Measurements from ENCODE around the gene TRIM71.

TRIM71 gene

DNA sequence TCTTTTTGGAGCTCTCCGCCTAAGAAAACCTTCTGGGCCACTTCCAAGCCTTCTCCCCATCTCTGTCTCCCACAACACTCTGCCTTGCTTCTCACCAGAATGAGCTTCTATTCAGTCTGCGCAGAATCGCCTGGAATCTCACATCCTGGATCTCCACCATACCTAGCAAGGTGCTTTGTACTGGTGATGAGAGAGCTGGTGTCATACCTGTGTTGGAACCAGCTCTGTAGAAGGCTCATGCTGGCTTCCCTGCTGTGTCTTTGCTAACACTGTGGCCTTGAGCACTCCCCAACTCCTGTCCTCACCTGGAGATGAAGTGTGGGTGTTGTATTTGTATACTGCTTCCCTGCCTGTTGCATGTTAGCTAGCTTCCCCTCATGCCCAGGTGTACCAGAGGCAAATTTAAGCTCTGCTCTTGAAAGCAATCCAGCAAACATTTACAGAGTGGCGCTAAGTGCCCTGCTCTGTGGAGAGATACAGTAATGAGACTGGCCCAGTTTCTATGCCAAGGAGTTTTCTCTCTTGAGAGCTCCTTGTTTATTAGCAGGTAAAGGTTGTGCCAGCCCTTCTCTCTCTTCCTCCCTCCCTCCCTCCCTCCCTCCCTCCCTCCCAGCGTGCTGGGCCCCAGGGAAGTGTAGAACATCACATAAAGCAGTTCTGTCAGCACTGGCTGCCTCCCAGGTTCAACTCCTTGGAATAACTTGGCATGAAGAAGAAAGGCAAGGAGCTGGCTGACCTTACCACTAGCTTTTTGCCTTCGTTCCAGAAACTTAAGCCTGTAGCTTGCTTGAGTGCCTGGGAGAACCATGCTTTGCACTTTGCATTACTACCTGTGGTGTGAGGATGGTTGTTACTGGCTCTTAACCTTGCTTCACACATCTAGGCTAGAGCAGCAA lies 54.9 kb downstream of the TRIM71 start:
- TF ChIP-seq ZNF157 (tag by site-specific recombination; IDR thresholded peaks at IDR 0.05) (no peak), ZNF24 (tag by site-specific recombination; IDR thresholded peaks at IDR 0.05) (no peak), ZNF292 (tag by site-specific recombination; IDR thresholded peaks at IDR 0.05; ENCODE audit: borderline replicate concordance, low read depth) (no peak), ZNF184 (tag by site-specific recombination; IDR thresholded peaks at IDR 0.05) (no peak), ZNF354C (tag by site-specific recombination; IDR thresholded peaks at IDR 0.05; ENCODE audit: borderline replicate concordance, low read depth) (no peak), GLI4 (tag by site-specific recombination; IDR thresholded peaks at IDR 0.05) (no peak), ZNF558 (tag by site-specific recombination; IDR thresholded peaks at IDR 0.05) (no peak), ZNF701 (tag by site-specific recombination; IDR thresholded peaks at IDR 0.05) (no peak), ZNF510 (tag by site-specific recombination; IDR thresholded peaks at IDR 0.05; ENCODE audit: insufficient replicate concordance) (no peak), ZNF133 (tag by site-specific recombination; IDR thresholded peaks at IDR 0.05) (no peak), ZNF501 (tag by site-specific recombination; IDR thresholded peaks at IDR 0.05) (no peak), ZNF433 (tag by site-specific recombination; IDR thresholded peaks at IDR 0.05; ENCODE audit: low read depth) (no peak), ZBTB7A (tag by site-specific recombination; IDR thresholded peaks at IDR 0.05; ENCODE audit: low read depth) (no peak), HOXD13 (CRISPR knock-in tag; IDR thresholded peaks at IDR 0.05; ENCODE audit: borderline replicate concordance) (no peak), PRDM1 (tag by site-specific recombination; IDR thresholded peaks at IDR 0.05) (no peak), ZNF239 (tag by site-specific recombination; IDR thresholded peaks at IDR 0.05) (no peak)
- TF ChIP-seq, protein P1, sequence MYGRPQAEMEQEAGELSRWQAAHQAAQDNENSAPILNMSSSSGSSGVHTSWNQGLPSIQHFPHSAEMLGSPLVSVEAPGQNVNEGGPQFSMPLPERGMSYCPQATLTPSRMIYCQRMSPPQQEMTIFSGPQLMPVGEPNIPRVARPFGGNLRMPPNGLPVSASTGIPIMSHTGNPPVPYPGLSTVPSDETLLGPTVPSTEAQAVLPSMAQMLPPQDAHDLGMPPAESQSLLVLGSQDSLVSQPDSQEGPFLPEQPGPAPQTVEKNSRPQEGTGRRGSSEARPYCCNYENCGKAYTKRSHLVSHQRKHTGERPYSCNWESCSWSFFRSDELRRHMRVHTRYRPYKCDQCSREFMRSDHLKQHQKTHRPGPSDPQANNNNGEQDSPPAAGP (tag by site-specific recombination; IDR thresholded peaks at IDR 0.05): no peak
- TF ChIP-seq, protein P2, sequence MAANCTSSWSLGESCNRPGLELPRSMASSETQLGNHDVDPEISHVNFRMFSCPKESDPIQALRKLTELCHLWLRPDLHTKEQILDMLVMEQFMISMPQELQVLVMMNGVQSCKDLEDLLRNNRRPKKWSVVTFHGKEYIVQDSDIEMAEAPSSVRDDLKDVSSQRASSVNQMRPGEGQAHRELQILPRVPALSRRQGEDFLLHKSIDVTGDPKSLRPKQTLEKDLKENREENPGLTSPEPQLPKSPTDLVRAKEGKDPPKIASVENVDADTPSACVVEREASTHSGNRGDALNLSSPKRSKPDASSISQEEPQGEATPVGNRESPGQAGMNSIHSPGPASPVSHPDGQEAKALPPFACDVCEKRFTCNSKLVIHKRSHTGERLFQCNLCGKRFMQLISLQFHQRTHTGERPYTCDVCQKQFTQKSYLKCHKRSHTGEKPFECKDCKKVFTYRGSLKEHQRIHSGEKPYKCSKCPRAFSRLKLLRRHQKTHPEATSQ (tag by site-specific recombination; IDR thresholded peaks at IDR 0.05): no peak
- Histone ChIP-seq H3K36me3 (ENCODE audit: control insufficient read depth in 2 of 2, insufficient read depth in 1 of 2, low read length in 2 of 2) (peaks cover 0 to 14% of the 10 kb centered on the region in 2 experiments; a peak in 1 of 3 replicates), H3K4me3 (ENCODE audit: low read depth, low read length) (no peak overlapping the region), H3K4me1 (ENCODE audit: control insufficient read depth, insufficient read depth, low read length) (no peaks in the 10 kb centered on the region), H3K27ac (ENCODE audit: extremely low read depth, low read depth, low read length) (no peak overlapping the region), H3K9me3 (ENCODE audit: control insufficient read depth, insufficient read depth, low read depth, low read length) (no peaks in the 10 kb centered on the region)
- CTCF ChIA-PET: interaction anchor here (0.6 kb wide), 1 partner anchor 25 kb away, joined by 3 read pairs; no protein-coding TSS in a partner anchor
- POLR2A ChIA-PET: no interaction called here

DNA sequence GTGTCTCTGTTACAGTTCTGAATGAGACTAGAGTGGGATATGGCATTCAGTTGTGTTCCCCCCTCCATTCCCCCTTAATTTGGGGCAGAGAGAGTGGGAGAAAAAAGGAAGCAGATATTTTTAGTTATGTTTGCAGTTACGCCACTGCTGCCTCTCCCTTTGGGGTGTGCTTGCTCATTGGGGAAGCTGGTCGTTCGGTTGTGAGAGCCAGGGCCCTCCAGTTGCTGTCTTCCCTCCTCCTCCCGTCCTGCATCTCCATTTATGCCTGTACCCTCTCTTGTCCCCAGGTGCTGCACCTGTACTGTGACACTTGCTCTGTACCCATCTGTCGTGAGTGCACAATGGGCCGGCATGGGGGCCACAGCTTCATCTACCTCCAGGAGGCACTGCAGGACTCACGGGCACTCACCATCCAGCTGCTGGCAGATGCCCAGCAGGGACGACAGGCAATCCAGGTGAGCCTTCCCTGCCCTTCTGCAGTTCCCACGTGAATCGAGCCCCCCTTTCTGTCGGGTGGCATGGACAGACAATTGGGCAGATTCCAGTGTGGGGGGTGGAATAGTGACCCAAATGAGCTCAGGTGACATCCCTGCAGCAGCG lies 55.8 kb downstream of the TRIM71 start:
- Histone ChIP-seq H3K36me3 (ENCODE audit: control insufficient read depth in 2 of 2, insufficient read depth in 1 of 2, low read length in 2 of 2) (peaks cover 0 to 14% of the 10 kb centered on the region in 2 experiments; a peak in 1 of 3 replicates), H3K4me1 (ENCODE audit: control insufficient read depth, insufficient read depth, low read length) (no peaks in the 10 kb centered on the region), H3K4me3 (ENCODE audit: low read depth, low read length) (no peak overlapping the region), H3K27ac (ENCODE audit: extremely low read depth, low read depth, low read length) (no peak overlapping the region), H3K9me3 (ENCODE audit: control insufficient read depth, insufficient read depth, low read depth, low read length) (no peaks in the 10 kb centered on the region)
- POLR2A ChIA-PET: no interaction called here
- TF ChIP-seq OVOL3 (tag by site-specific recombination; IDR thresholded peaks at IDR 0.05) (no peak), HOXD13 (CRISPR knock-in tag; IDR thresholded peaks at IDR 0.05; ENCODE audit: borderline replicate concordance) (no peak), TCF7L2 (IDR thresholded peaks at IDR 0.05; ENCODE audit: borderline replicate concordance, low read depth, low read length) (no peak), ZNF433 (tag by site-specific recombination; IDR thresholded peaks at IDR 0.05; ENCODE audit: low read depth) (no peak), ZNF416 (tag by site-specific recombination; IDR thresholded peaks at IDR 0.05) (no peak), ZNF629 (tag by site-specific recombination; IDR thresholded peaks at IDR 0.05) (no peak), MYNN (tag by site-specific recombination; IDR thresholded peaks at IDR 0.05; ENCODE audit: borderline replicate concordance) (no peak), ZNF184 (tag by site-specific recombination; IDR thresholded peaks at IDR 0.05) (no peak), SCRT2 (tag by site-specific recombination; IDR thresholded peaks at IDR 0.05) (no peak)
- TF ChIP-seq, protein P3, sequence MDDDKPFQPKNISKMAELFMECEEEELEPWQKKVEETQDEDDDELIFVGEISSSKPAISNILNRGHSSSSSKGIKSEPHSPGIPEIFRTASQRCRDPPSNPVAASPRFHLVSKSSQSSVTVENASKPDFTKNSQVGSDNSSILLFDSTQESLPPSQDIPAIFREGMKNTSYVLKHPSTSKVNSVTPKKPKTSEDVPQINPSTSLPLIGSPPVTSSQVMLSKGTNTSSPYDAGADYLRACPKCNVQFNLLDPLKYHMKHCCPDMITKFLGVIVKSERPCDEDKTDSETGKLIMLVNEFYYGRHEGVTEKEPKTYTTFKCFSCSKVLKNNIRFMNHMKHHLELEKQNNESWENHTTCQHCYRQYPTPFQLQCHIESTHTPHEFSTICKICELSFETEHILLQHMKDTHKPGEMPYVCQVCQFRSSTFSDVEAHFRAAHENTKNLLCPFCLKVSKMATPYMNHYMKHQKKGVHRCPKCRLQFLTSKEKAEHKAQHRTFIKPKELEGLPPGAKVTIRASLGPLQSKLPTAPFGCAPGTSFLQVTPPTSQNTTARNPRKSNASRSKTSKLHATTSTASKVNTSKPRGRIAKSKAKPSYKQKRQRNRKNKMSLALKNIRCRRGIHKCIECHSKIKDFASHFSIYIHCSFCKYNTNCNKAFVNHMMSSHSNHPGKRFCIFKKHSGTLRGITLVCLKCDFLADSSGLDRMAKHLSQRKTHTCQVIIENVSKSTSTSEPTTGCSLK (tag by site-specific recombination; IDR thresholded peaks at IDR 0.05): no peak
- TF ChIP-seq, protein P4, sequence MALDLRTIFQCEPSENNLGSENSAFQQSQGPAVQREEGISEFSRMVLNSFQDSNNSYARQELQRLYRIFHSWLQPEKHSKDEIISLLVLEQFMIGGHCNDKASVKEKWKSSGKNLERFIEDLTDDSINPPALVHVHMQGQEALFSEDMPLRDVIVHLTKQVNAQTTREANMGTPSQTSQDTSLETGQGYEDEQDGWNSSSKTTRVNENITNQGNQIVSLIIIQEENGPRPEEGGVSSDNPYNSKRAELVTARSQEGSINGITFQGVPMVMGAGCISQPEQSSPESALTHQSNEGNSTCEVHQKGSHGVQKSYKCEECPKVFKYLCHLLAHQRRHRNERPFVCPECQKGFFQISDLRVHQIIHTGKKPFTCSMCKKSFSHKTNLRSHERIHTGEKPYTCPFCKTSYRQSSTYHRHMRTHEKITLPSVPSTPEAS (tag by site-specific recombination; IDR thresholded peaks at IDR 0.05): no peak
- CTCF ChIA-PET: no interaction called here
